ENCODE results near the gene SULT1C4.

GRCh38 chr2:108388045-108388444, 10.3 kb downstream of the SULT1C4 start:
- TF ChIP-seq CTCF (IDR thresholded peaks at IDR 0.05) (no peak), EZH2 (IDR thresholded peaks at IDR 0.05) (no peak), EZH2phosphoT487 (IDR thresholded peaks at IDR 0.05) (no peak)
